ENCODE data around the gene TMEM273.

- TF ChIP-seq POLR2A (IDR thresholded peaks at IDR 0.05) = no peak
- TF ChIP-seq, protein P1, sequence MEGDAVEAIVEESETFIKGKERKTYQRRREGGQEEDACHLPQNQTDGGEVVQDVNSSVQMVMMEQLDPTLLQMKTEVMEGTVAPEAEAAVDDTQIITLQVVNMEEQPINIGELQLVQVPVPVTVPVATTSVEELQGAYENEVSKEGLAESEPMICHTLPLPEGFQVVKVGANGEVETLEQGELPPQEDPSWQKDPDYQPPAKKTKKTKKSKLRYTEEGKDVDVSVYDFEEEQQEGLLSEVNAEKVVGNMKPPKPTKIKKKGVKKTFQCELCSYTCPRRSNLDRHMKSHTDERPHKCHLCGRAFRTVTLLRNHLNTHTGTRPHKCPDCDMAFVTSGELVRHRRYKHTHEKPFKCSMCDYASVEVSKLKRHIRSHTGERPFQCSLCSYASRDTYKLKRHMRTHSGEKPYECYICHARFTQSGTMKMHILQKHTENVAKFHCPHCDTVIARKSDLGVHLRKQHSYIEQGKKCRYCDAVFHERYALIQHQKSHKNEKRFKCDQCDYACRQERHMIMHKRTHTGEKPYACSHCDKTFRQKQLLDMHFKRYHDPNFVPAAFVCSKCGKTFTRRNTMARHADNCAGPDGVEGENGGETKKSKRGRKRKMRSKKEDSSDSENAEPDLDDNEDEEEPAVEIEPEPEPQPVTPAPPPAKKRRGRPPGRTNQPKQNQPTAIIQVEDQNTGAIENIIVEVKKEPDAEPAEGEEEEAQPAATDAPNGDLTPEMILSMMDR (IDR thresholded peaks at IDR 0.05) = no peak
- TF ChIP-seq EP300 (IDR thresholded peaks at IDR 0.05) = no peak
Measured at GRCh38 chr10:49178489-49179471, 9.4 kb downstream of the TMEM273 start.

Measured in tibial nerve (tissue), 4 donors.